Panc1 (cell line): ENCODE measurements around the gene GP2.

Source experiments
- CTCF ChIP-seq: fragments of 450-650 bp; IDR thresholded peaks from 2 replicates; pipeline ENCODE4 v1.5.1; 2017; ENCODE audit warnings: mild to moderate bottlenecking
- POLR2AphosphoS5 ChIP-seq: IDR thresholded peaks from 2 replicates; pipeline ENCODE4 v1.6.1; 2012; ENCODE audit warnings: mild to moderate bottlenecking, low read depth, low read length, moderate library complexity
- SIN3A ChIP-seq: IDR thresholded peaks from 2 replicates; pipeline ENCODE4 v1.6.1; 2012; ENCODE audit warnings: low read depth, mild to moderate bottlenecking, low read length, moderate library complexity, borderline replicate concordance; ENCODE audit not compliant: insufficient read depth
- TF ChIP-seq, protein P1 (sequence below), 2 experiments: IDR thresholded peaks; 2 replicates each; pipeline ENCODE4 v1.6.1; 2011 to 2012; ENCODE audit warnings: low read depth in 2 of 2, control low read depth in 1 of 2, low read length in 1 of 2, mild to moderate bottlenecking in 1 of 2, moderate library complexity in 1 of 2; ENCODE audit not compliant: insufficient read depth in 1 of 2

- TF ChIP-seq CTCF (no peak), POLR2AphosphoS5 (no peak), SIN3A (no peak)
- TF ChIP-seq, protein P1, sequence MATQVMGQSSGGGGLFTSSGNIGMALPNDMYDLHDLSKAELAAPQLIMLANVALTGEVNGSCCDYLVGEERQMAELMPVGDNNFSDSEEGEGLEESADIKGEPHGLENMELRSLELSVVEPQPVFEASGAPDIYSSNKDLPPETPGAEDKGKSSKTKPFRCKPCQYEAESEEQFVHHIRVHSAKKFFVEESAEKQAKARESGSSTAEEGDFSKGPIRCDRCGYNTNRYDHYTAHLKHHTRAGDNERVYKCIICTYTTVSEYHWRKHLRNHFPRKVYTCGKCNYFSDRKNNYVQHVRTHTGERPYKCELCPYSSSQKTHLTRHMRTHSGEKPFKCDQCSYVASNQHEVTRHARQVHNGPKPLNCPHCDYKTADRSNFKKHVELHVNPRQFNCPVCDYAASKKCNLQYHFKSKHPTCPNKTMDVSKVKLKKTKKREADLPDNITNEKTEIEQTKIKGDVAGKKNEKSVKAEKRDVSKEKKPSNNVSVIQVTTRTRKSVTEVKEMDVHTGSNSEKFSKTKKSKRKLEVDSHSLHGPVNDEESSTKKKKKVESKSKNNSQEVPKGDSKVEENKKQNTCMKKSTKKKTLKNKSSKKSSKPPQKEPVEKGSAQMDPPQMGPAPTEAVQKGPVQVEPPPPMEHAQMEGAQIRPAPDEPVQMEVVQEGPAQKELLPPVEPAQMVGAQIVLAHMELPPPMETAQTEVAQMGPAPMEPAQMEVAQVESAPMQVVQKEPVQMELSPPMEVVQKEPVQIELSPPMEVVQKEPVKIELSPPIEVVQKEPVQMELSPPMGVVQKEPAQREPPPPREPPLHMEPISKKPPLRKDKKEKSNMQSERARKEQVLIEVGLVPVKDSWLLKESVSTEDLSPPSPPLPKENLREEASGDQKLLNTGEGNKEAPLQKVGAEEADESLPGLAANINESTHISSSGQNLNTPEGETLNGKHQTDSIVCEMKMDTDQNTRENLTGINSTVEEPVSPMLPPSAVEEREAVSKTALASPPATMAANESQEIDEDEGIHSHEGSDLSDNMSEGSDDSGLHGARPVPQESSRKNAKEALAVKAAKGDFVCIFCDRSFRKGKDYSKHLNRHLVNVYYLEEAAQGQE (IDR thresholded peaks at IDR 0.05; ENCODE audit: insufficient read depth in 1 of 2, low read depth in 2 of 2, low read length in 1 of 2) = no peak
Observed at GRCh38 chr16:20313741-20314140, 13.6 kb downstream of the GP2 start.
